ENCODE measurements around the gene NCKAP5L.

GRCh38 chr12:49792181-49792970 lies 35.8 kb downstream of the NCKAP5L start:
- TF ChIP-seq CTCF (IDR thresholded peaks at IDR 0.05) (no peak), POLR2A (IDR thresholded peaks at IDR 0.05) (no peak)

Data from body of pancreas (tissue), 4 donors.